Natural killer cell (primary cell): ENCODE data around the gene WIZ. TPM values are rescaled to one million over a fixed set of nuclear protein-coding genes. Genes with fewer than 3 reads are reported as not detected.
A peak's percentile ranks its signal among the peaks of the same experiment; 100 is the strongest.

Experiments
- ATAC-seq, 3 donors: fragments of 150-1000 bp in 2 of 3; fragments of 200-7000 bp in 1 of 3; cut with Tn5 transposase; 1 replicate in 1 of 3; 2 replicates in 2 of 3; pipeline ENCODE4 v1.10.0; 2021; ENCODE audit warnings: mild to moderate bottlenecking in 2 of 3, moderate library complexity in 2 of 3
- DNase-seq, 2 donors: peaks; one replicate each; pipeline versions ENCODE4 v3.0.0 to v3.0.0-alpha.2; 2013 to 2021; ENCODE audit warnings: mixed read lengths in 1 of 2
- H3K27ac ChIP-seq: one replicate; pipeline ENCODE4 v1.5.1; 2013; ENCODE audit warnings: mild to moderate bottlenecking, low read length
- H3K27me3 ChIP-seq: one replicate; pipeline ENCODE4 v1.6.1; 2013; ENCODE audit warnings: low read length; ENCODE audit not compliant: control insufficient read depth, insufficient read depth
- H3K36me3 ChIP-seq: one replicate; pipeline ENCODE4 v1.6.1; 2013; ENCODE audit warnings: low read length; ENCODE audit not compliant: control insufficient read depth, insufficient read depth
- H3K4me1 ChIP-seq: one replicate; pipeline ENCODE4 v1.6.1; 2013; ENCODE audit warnings: low read length; ENCODE audit not compliant: control insufficient read depth, insufficient read depth
- H3K4me3 ChIP-seq: one replicate; pipeline ENCODE4 v1.5.1; 2013; ENCODE audit warnings: low read length
- H3K9me3 ChIP-seq: one replicate; pipeline ENCODE4 v1.6.1; 2013; ENCODE audit warnings: low read length; ENCODE audit not compliant: control insufficient read depth, insufficient read depth
- H3K27ac Mint-ChIP-seq, 2 donors: one replicate each; pipeline ENCODE4 v1.8.0; 2022; ENCODE audit warnings: mild to moderate bottlenecking in 2 of 2, mixed read lengths in 2 of 2, moderate library complexity in 1 of 2
- H3K27me3 Mint-ChIP-seq, 2 donors: one replicate each; pipeline ENCODE4 v1.8.0; 2022; ENCODE audit warnings: low read depth in 2 of 2, mixed read lengths in 2 of 2
- H3K36me3 Mint-ChIP-seq: one replicate; pipeline ENCODE4 v1.8.0; 2022; ENCODE audit warnings: mixed read lengths
- H3K4me1 Mint-ChIP-seq, 2 donors: one replicate each; pipeline ENCODE4 v1.8.0; 2022; ENCODE audit warnings: mixed read lengths in 2 of 2
- H3K4me3 Mint-ChIP-seq: one replicate; pipeline ENCODE4 v1.8.0; 2022; ENCODE audit warnings: mild to moderate bottlenecking, moderate library complexity, mixed read lengths
- H3K9me3 Mint-ChIP-seq, 2 donors: one replicate each; pipeline ENCODE4 v1.8.0; 2022; ENCODE audit warnings: mixed read lengths in 2 of 2
- CTCF ChIP-seq: fragments of 200-600 bp; IDR thresholded peaks from one replicate; pipeline ENCODE4 v1.8.0; 2022; ENCODE audit warnings: antibody characterized with exemption
- WGBS: methylation state at CpG from one replicate; pipeline ENCODE4 v1.1.7; 2013; ENCODE audit warnings: missing lambda C conversion rate; ENCODE audit not compliant: insufficient coverage; 5-methylcytosine and 5-hydroxymethylcytosine counted together
- intact Hi-C: fragments of 100-400 bp; cut with micrococcal nuclease; formaldehyde crosslinking; loops from one replicate; pipeline ENCODE4 v1.14.2; 2022
- total RNA-seq, 4 donors: library from RNA; stranded (reverse); fragments of 120-200 nt in 1 of 4; gene quantifications; one replicate each; pipeline versions ENCODE4 v1.2.3 to v1.2.4, GENCODE V29; 2013 to 2022

WIZ gene
- total RNA-seq, 3 donors from 2014 or later (not counting 1 experiment from before 2014, with no cell fraction given): 24.3 to 29.3 (median 24.4) TPM

GRCh38 chr19:15445227-15445605 lies 4.5 kb downstream of the WIZ start:
- no peaks in the 10 kb centered on the region for H3K9me3 Mint-ChIP-seq
- peak overlapping the region in 1 of 2 donors; percentile 32 for H3K27ac Mint-ChIP-seq
- peaks cover 2 to 12% of the 10 kb centered on the region in 2 donors for H3K4me1 Mint-ChIP-seq
- no peak for TF ChIP-seq CTCF
- Histone ChIP-seq H3K27ac (no peak overlapping the region), H3K27me3 (no peaks in the 10 kb centered on the region), H3K4me3 (no peak overlapping the region), H3K4me1 (peaks cover 13% of the 10 kb centered on the region), H3K36me3 (no peaks in the 10 kb centered on the region), H3K9me3 (no peaks in the 10 kb centered on the region)
- intact Hi-C loops: no loop called here
- no peaks in the 10 kb centered on the region for H3K36me3 Mint-ChIP-seq
- H3K27me3 Mint-ChIP-seq: no peaks in the 10 kb centered on the region
- no peak for ATAC-seq
- WGBS: 95% methylated on average over 9 of the region's 9 CpGs
- H3K4me3 Mint-ChIP-seq: no peak overlapping the region
- no peak for DNase-seq

GRCh38 chr19:15444505-15445226 lies 5.1 kb downstream of the WIZ start:
- Histone ChIP-seq H3K27ac (no peak overlapping the region), H3K4me1 (peaks cover 9% of the 10 kb centered on the region), H3K9me3 (no peaks in the 10 kb centered on the region), H3K36me3 (no peaks in the 10 kb centered on the region), H3K27me3 (no peaks in the 10 kb centered on the region), H3K4me3 (no peak overlapping the region)
- 91% methylated on average over 14 of the region's 15 CpGs for WGBS
- ATAC-seq (no peak), DNase-seq (no peak)
- H3K27ac Mint-ChIP-seq: no peak overlapping the region
- H3K4me1 Mint-ChIP-seq: peaks cover 0 to 10% of the 10 kb centered on the region in 2 donors
- no peak overlapping the region for H3K4me3 Mint-ChIP-seq
- H3K27me3 Mint-ChIP-seq: no peaks in the 10 kb centered on the region
- TF ChIP-seq CTCF: no peak
- no peaks in the 10 kb centered on the region for H3K36me3 Mint-ChIP-seq
- H3K9me3 Mint-ChIP-seq: no peaks in the 10 kb centered on the region
- intact Hi-C loops: no loop called here

DNA sequence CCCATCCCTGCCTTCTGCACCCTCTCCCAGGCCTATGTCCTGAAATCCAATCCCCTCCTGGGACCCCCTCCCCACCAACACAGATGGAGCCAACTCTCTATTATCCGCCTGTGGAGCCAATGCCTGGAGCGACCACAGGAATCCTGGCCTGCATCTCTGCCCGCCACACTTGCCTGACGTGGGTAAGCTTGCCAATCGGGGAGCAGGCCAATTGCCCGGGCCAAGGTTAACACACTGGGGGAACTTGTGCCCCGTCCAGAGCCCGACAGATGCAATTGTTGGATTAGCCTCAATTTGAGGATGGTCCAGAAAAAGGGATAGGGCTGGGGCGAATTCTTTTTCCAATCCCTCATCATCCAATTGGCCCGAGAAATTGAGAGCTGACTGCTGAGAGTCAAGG lies 5.9 kb downstream of the WIZ start:
- no peaks in the 10 kb centered on the region for H3K36me3 Mint-ChIP-seq
- Histone ChIP-seq H3K4me3 (no peak overlapping the region), H3K27me3 (no peaks in the 10 kb centered on the region), H3K4me1 (peaks cover 4% of the 10 kb centered on the region), H3K9me3 (no peaks in the 10 kb centered on the region), H3K36me3 (no peaks in the 10 kb centered on the region), H3K27ac (no peak overlapping the region)
- no peaks in the 10 kb centered on the region for H3K9me3 Mint-ChIP-seq
- DNase-seq (no peak), ATAC-seq (no peak)
- peaks cover 0 to 7% of the 10 kb centered on the region in 2 donors for H3K4me1 Mint-ChIP-seq
- 95% methylated on average over 9 of the region's 10 CpGs for WGBS
- no peak for TF ChIP-seq CTCF
- no peak overlapping the region for H3K27ac Mint-ChIP-seq
- no peak overlapping the region for H3K4me3 Mint-ChIP-seq
- no peaks in the 10 kb centered on the region for H3K27me3 Mint-ChIP-seq
- intact Hi-C loops: no loop called here

DNA sequence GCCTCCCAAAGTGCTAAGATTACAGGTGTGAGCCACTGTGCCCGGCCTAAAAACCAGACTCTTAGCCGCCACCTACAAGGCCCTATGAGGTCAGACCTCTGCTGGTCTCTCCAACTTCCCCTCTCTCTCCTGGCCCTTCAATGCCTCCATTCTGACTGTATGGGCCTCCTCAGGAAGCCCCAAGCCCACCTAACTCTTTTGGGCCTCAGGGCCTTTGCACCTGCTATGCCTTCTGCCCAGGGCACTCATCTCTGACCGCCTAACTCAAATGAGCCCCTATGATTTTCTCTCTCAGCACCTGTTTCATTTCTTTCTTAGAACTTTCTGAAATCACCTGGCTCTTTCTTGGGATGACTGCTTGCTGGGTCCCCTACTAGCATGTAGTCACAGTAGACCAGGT lies 6.4 kb downstream of the WIZ start:
- Mint-ChIP-seq H3K27ac (no peak overlapping the region), H3K9me3 (no peaks in the 10 kb centered on the region), H3K27me3 (no peaks in the 10 kb centered on the region), H3K4me3 (no peak overlapping the region), H3K4me1 (peaks cover 0 to 2% of the 10 kb centered on the region in 2 donors), H3K36me3 (no peaks in the 10 kb centered on the region)
- Histone ChIP-seq H3K4me3 (no peak overlapping the region), H3K36me3 (no peaks in the 10 kb centered on the region), H3K27ac (no peak overlapping the region), H3K9me3 (no peaks in the 10 kb centered on the region), H3K4me1 (no peaks in the 10 kb centered on the region), H3K27me3 (no peaks in the 10 kb centered on the region)
- ATAC-seq: no peak
- intact Hi-C loops: no loop called here
- WGBS: 97% methylated on average over 3 of the region's 3 CpGs
- no peak for DNase-seq
- TF ChIP-seq CTCF: no peak
